Vagina (tissue), 2 donors: ENCODE data around the gene RNASET2. TPM values are rescaled to one million over a fixed set of nuclear protein-coding genes. Genes with fewer than 3 reads are reported as not detected.

Experiments
- DNase-seq, 2 donors: peaks; one replicate each; pipeline ENCODE4 v3.0.0-alpha.2; 2017; ENCODE audit errors: extremely low spot score in 2 of 2
- H3K27ac ChIP-seq: fragments of 200-600 bp; sonication (generic); one replicate; pipeline ENCODE4 v1.5.1; 2019
- H3K27me3 ChIP-seq: fragments of 200-600 bp; sonication (generic); one replicate; pipeline ENCODE4 v1.5.1; 2019
- H3K36me3 ChIP-seq, 2 donors: fragments of 200-600 bp; sonication (generic); one replicate each; pipeline ENCODE4 v1.5.1; 2017 to 2019
- H3K4me1 ChIP-seq: fragments of 200-600 bp; sonication (generic); one replicate; pipeline ENCODE4 v1.5.1; 2019
- H3K4me3 ChIP-seq, 2 donors: fragments of 200-600 bp; sonication (generic); 1 replicate in 1 of 2; 2 replicates in 1 of 2; pipeline ENCODE4 v1.5.1; 2016 to 2019
- H3K9me3 ChIP-seq: fragments of 200-600 bp; sonication (generic); one replicate; pipeline ENCODE4 v1.5.1; 2019
- CTCF ChIP-seq, 3 experiments: fragments of 450-650 bp in 2 of 3; fragments of 200-600 bp in 1 of 3; sonication (generic) in 1 of 3; IDR thresholded peaks; one replicate each; pipeline ENCODE4 v1.5.1; 2017 to 2019; ENCODE audit warnings: antibody characterized with exemption in 3 of 3, mild to moderate bottlenecking in 2 of 3, moderate library complexity in 2 of 3
- POLR2A ChIP-seq, 2 donors: fragments of 450-650 bp; IDR thresholded peaks; one replicate each; pipeline ENCODE4 v1.6.1; 2017; ENCODE audit warnings: antibody characterized with exemption in 2 of 2, mild to moderate bottlenecking in 2 of 2, moderate library complexity in 2 of 2
- POLR2AphosphoS5 ChIP-seq, 2 donors: sonication (generic); formaldehyde crosslinking; IDR thresholded peaks; one replicate each; pipeline ENCODE4 v1.9.0; 2017; ENCODE audit warnings: antibody characterized with exemption in 2 of 2, mild to moderate bottlenecking in 2 of 2, low read depth in 1 of 2; ENCODE audit not compliant: insufficient read depth in 1 of 2
- intact Hi-C: fragments of 100-400 bp; cut with DNase I; formaldehyde crosslinking; loops from one replicate; pipeline ENCODE4 v1.15.1; 2023
- total RNA-seq: library from RNA; depleted of rRNA; stranded (reverse); fragments of >200 nt; gene quantifications from one replicate; pipeline ENCODE4 v1.2.3, GENCODE V29; 2016

RNASET2 gene
- total RNA-seq, 1 donor from 2014 or later, result 31.4 TPM

GRCh38 chr6:166936079-166936787 is 20.1 kb downstream of the RNASET2 start:
- no peak for TF ChIP-seq POLR2A (IDR thresholded peaks at IDR 0.05)
- TF ChIP-seq POLR2AphosphoS5 (IDR thresholded peaks at IDR 0.05; ENCODE audit: insufficient read depth in 1 of 2, low read depth in 1 of 2), result no peak
- no peak for TF ChIP-seq CTCF (IDR thresholded peaks at IDR 0.05)

GRCh38 chr6:166935353-166935752 is 21.0 kb downstream of the RNASET2 start:
- TF ChIP-seq CTCF (IDR thresholded peaks at IDR 0.05) (no peak), POLR2AphosphoS5 (IDR thresholded peaks at IDR 0.05; ENCODE audit: insufficient read depth in 1 of 2, low read depth in 1 of 2) (no peak), POLR2A (IDR thresholded peaks at IDR 0.05) (no peak)
- Histone ChIP-seq H3K36me3 (peaks cover 0 to 53% of the 10 kb centered on the region in 2 donors), H3K4me3 (no peak overlapping the region), H3K9me3 (no peaks in the 10 kb centered on the region), H3K27me3 (no peaks in the 10 kb centered on the region), H3K4me1 (no peaks in the 10 kb centered on the region), H3K27ac (no peak overlapping the region)
- intact Hi-C loops, result no loop called here
- DNase-seq, result peak; percentile 9 to 52

More at GRCh38 chr6:166936079-166936787, 20.1 kb downstream of the RNASET2 start:
- Histone ChIP-seq H3K9me3 (no peaks in the 10 kb centered on the region), H3K4me1 (no peaks in the 10 kb centered on the region), H3K27me3 (no peaks in the 10 kb centered on the region), H3K4me3 (no peak overlapping the region), H3K36me3 (peaks cover 0 to 53% of the 10 kb centered on the region in 2 donors), H3K27ac (no peak overlapping the region)
- intact Hi-C loops, result no loop called here
- DNase-seq, result peak in 1 of 2 donors; percentile 78

- TF ChIP-seq CTCF (IDR thresholded peaks at IDR 0.05) (no peak), POLR2AphosphoS5 (IDR thresholded peaks at IDR 0.05; ENCODE audit: insufficient read depth in 1 of 2, low read depth in 1 of 2) (no peak), POLR2A (IDR thresholded peaks at IDR 0.05) (no peak)
- H3K36me3 ChIP-seq, result peaks cover 0 to 53% of the 10 kb centered on the region in 2 donors
- peak; percentile 58 to 72 for DNase-seq
- H3K27ac ChIP-seq, result no peak overlapping the region
- no peaks in the 10 kb centered on the region for H3K4me1 ChIP-seq
- no peak overlapping the region for H3K4me3 ChIP-seq
- intact Hi-C loops, result no loop called here
- no peaks in the 10 kb centered on the region for H3K9me3 ChIP-seq
- H3K27me3 ChIP-seq, result no peaks in the 10 kb centered on the region
These were observed 22.2 kb downstream of the RNASET2 start for GRCh38 chr6:166934174-166934573.

GRCh38 chr6:166933396-166933795 is 23.0 kb downstream of the RNASET2 start:
- peaks cover 0 to 46% of the 10 kb centered on the region in 2 donors for H3K36me3 ChIP-seq
- no peaks in the 10 kb centered on the region for H3K27me3 ChIP-seq
- DNase-seq, result peak; percentile 6 to 25
- TF ChIP-seq POLR2AphosphoS5 (IDR thresholded peaks at IDR 0.05; ENCODE audit: insufficient read depth in 1 of 2, low read depth in 1 of 2) (no peak), CTCF (IDR thresholded peaks at IDR 0.05) (no peak)
- H3K4me3 ChIP-seq, result no peak overlapping the region
- H3K4me1 ChIP-seq, result no peaks in the 10 kb centered on the region
- H3K27ac ChIP-seq, result no peak overlapping the region
- intact Hi-C loops, result no loop called here
- H3K9me3 ChIP-seq, result no peaks in the 10 kb centered on the region

GRCh38 chr6:166932616-166933015 is 23.7 kb downstream of the RNASET2 start:
- Histone ChIP-seq H3K4me3 (no peak overlapping the region), H3K36me3 (peaks cover 0 to 38% of the 10 kb centered on the region in 2 donors), H3K27ac (no peak overlapping the region), H3K27me3 (no peaks in the 10 kb centered on the region), H3K9me3 (no peaks in the 10 kb centered on the region), H3K4me1 (no peaks in the 10 kb centered on the region)
- no peak for TF ChIP-seq POLR2AphosphoS5 (IDR thresholded peaks at IDR 0.05; ENCODE audit: insufficient read depth in 1 of 2, low read depth in 1 of 2)
- no peak for TF ChIP-seq CTCF (IDR thresholded peaks at IDR 0.05)
- no peak for TF ChIP-seq POLR2A (IDR thresholded peaks at IDR 0.05)
- intact Hi-C loops, result no loop called here
- DNase-seq, result peak; percentile 44 to 77
